Ramos (cell line): Measurements from ENCODE around the gene PROM2.

Experiments
- in situ Hi-C: fragments of 300-500 bp; cut with MboI; formaldehyde crosslinking; loops from one replicate; pipeline ENCODE4 v1.14.3; 2022; ENCODE audit warnings: low sequenced_read_pairs; ENCODE audit not compliant: unreplicated experiment

The PROM2 gene

DNA sequence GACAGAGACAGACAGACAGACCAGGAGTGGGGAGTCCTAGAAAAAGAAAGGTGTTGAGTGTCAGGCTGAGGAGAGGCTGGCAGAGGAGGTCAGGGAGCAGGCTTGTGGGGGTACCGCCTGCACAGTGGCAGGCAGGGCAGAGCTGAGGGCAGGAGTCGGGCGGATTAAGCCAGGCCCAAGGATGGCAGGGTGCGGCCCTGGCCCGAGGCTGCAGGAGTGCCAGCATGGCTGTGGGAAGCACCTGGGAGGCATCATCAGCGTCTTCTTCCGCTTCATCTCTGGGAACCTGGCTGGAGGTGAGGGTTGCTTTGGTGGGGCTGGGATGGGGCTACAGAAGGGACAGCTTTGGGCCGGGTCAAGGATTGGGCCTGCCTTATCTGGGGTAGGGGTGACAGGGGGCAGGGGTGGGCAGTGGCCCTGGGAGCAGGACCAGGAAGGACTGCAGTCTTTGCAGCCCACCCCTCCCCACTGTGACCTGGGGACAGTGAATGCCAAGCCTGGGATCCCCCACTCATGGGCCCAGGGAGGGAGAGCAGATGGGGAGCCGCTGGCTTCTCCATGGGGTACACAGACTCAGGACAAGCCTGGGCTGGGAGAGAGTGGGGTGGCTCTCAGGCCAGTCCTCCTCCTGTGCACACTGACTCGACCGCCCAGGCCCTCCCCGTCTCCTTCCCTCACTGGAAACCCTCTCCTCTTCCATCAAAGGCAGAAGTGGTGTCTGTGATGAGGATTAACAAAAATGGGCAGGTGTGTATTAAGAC is 43.6 kb downstream of the PROM2 start:
- in situ Hi-C loops = no loop called here

GRCh38 chr2:95318431-95319220 is 44.4 kb downstream of the PROM2 start:
- in situ Hi-C loops = no loop called here

DNA sequence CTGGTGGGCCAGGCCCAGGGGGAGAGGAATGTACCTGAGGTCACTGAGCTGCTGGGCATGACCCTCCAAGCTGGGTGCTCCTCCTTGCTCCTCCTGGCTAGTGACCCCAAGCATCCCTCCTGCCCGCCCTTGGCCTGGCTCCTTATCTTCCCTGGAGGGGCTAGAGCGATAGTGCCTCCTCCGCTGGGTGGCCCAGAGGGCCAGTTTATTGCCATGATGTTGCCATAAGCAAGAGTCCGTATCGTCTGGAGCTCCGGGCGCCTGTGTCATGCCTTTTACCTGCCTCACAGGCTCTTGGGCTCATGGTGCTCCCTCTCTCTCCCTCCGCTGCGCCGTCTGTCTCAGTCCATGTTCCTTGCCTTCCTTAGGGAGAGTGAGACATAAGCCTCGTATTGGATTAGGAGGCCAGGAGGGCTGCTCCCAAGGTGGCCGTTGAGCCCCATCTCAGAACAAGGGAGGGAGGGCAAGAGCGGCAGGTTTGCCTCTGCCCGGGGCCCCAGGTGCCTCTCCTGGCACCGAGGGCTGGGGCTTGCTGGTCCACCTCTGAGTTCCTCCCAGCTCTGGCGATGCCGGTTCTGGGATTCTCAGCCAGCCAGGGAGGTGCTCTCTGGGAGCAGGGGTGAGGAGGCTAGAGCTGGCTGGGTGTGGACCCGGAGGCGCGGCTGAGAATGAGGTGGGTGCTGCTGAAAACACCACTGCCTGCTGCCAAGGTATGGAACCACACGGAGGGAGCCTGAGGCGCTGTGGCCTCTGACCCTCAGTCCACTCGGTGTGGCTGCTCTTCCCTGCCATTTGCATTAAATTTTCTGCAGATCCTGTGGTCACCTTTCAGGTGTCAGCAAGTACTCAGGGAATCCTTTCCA is 45.5 kb downstream of the PROM2 start:
- in situ Hi-C loops = no loop called here

DNA sequence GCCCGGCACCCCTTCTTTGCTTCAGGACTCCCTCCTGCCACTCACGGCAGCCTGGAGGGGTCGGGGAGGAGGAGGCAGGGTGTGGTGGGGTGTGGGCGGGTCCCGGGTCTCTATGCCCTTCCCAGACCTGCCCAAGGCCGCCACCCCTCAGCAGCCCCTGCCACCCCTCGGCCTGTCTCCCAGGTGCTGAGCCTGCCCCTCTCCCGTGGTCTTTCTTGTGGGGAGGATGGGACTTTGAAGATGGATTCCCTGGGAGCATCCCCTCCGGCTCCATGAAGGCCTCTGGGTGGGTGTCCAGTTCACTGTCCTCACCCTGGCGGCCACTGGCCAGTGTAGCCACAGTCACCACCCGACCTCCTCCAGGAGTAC is 46.1 kb downstream of the PROM2 start:
- in situ Hi-C loops = no loop called here

DNA sequence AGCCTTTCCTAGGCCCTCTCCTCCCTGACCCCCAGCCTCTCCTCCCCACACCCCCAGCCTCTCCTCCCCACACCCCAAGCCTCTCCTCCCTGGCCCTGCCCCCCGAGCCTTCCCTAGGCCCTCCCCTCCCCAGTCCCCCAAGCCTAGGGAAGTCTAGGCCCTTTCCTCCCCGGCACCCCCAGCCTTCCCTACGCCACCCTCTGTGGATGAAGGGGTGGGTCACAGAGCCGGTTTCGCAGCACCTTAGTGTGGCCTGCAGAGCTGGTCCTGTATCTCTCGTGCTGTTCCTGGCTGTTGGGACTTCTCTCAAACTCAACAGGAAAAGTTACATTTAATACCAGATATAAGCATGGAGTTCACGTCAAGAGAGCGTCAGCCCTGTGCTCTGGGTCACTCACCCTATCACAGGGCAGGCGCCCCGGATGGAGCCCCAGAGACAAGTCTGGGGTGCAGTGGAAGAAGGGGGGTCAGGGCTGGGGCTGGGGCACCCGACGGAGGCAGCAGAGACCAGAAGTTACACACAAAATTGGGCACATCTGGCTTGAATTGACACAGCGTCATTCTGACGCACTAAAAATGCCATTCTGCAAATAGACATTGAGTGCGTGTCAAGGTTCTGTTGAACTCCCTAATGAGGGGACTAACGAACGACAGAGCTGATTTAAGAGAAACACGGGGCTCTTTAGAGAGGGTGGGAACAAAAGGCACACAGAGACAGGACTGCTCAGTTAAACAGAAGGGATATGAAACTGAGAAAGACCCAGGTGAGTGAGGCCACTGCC is 46.9 kb downstream of the PROM2 start:
- in situ Hi-C loops = no loop called here

DNA sequence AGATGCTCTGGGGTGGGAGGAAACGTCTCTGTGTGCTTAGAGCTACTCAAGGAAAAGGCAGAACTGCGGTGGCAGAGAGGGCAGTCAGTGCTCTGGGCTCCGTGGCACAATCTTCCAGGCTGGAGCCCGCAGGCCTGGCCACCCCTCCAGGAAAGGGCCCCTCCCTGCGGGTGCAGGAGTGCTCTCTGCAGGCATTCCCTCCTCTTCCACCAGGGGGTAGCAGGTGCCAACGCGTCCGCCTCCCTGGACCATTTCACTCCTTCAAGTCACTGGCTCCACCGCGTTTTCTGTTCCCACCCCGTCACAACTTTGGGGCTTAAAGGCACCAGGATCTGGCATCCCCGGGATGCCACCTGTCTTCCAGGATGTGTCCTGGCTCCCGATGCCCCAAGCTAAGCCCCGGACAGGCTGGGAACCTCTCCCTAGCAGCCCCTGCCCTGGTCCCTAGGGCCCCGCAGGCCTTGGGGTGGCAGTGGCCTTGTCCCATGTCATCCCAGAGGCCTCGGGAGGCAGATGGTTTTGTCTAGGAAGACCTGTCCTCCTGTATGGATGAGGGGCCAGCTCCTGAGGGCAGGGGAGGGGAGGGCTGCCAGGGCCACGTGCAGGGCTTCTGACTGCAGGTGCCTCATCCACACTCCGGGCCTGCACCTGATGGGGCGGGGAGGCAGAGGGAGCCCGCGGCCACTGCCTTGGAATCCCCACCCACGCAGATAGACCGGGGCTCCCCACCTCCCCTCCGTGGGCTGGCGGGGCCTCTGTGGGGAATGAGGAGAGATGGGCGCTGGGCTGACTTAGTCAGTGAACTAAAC is 49.3 kb downstream of the PROM2 start:
- in situ Hi-C loops = no loop called here

GRCh38 chr2:95325026-95325425 is 50.8 kb downstream of the PROM2 start:
- in situ Hi-C loops = no loop called here

GRCh38 chr2:95325590-95326432 is 51.6 kb downstream of the PROM2 start:
- in situ Hi-C loops = no loop called here

- in situ Hi-C loops = no loop called here
Measured at GRCh38 chr2:95326433-95327140, 52.3 kb downstream of the PROM2 start.

DNA sequence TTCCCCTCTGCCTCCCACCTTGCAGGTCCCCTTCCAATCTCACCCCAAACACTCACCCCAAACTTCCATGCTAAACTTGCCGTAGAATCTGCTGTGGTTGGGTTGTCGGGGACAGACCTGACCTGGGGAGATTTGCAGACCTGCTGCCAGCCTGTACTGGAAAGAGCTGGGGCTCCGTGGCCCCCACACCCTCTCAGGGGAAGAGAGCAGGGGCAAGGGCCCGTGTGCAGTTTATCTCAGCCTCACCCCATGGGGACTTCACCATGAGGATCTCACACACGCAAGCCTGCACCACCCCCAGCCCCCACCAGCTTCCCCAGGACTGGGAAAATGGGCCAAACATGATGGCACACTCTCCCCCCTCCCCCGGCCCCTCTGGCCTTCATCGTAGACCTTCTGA is 53.6 kb downstream of the PROM2 start:
- in situ Hi-C loops = no loop called here

DNA sequence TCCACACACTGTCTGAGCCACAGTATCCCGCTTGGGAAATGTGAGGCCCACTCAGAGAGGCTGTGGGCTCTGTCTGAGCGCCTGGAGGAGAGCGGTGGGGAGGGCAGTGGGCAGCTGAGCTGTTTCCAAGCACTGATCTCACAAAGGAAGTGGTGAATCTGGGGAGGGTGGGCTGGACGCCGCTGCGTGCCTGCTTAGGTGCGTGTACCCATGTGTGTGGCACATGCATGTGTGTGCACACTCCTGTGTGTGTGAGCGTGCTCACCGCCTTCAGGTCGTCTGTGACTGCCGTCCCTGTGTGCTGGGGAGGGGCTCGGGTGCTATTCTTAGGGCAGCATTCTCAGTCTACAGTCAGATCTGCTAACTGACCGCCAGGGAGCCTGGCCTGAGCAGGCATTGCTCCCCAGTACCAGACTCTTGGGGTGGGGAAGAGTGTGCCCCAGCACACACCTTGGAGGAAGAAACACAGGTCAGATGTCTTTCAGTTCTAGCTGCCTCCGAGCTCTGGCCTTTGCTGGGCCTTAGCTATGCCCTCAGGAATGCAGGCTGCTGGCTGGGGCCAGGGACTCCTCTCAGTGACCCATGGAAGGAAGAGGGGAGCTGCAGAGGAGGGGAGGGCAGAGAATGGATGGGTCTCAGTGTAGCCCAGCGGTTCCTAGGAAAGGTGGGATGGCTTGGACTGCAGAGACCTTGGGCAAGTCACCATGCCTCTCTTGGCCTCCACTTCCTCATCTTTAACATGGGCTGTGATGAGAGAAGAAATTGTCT is 54.3 kb downstream of the PROM2 start:
- in situ Hi-C loops = no loop called here

GRCh38 chr2:95329401-95329800 is 55.2 kb downstream of the PROM2 start:
- in situ Hi-C loops = no loop called here

DNA sequence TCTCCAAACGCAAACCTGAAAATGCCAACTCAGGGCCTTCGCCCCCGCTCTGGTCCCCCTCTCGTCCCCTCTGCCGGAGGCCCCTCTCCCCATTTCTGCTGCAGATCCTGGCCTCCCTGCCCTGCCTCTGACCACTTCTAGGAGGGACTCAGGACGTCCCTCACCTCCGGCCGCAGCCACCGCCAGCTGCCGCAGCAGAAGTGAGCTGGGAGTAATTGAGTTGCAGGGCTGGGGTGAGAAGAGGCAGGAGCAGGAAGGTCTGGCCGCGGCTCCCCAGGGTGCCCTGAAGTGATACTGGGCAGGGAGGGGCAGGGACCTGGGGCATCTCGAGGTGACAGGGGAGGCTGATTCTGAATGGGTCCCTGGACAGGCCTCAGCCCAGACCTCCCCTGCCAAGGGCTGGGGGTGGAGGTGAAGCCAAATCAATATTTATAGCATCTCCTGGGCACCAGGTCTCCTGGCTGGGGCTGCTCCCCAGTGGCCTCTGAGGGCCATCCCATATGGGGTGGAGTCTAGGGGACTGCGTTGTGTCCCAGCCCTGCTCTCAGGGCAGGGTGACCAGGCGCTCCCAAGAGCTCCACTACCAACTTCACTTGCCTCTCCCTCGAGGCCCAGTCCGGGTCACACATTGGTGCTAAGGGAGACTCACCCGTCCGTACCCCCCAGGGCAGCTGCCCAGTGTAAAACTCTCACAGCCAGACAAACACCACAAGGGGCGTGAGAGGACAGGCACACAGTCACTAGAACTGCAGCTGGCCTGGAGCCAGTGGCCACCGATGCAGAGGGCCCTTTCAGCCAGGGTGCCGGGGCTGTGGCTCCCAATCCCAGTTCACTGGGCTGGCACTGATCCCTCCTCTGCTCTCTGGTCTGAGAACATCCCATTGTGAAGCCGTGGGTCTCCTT is 55.9 kb downstream of the PROM2 start:
- in situ Hi-C loops = no loop called here

- in situ Hi-C loops = no loop called here
Measured at GRCh38 chr2:95330794-95331338, 56.6 kb downstream of the PROM2 start.

DNA sequence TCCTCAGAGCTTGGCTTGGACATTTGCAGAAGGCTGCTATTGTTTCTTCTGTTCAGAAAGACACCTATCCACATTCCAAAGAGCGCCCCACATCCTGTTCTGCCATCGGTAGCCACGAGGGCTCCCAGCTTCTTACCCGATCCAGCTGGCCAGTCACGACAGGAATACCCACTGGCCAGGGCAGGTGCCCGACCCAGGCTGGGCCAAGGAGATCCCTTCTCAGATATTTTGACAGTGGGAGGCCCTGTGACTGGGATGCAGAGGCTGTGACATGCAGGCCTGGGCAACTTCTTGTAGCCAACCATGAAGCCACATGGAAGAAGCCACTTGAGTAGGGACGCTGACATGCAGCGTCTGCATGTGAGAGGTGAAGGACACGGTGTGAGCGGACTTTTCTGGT is 57.4 kb downstream of the PROM2 start:
- in situ Hi-C loops = no loop called here

- in situ Hi-C loops = no loop called here
Measured at GRCh38 chr2:95332036-95332435, 57.8 kb downstream of the PROM2 start.
